K562 (cell line): ENCODE data around the gene TSHR. TPM values are rescaled to one million over a fixed set of nuclear protein-coding genes. Genes with fewer than 3 reads are reported as not detected.

ENCODE experiments used
- ATAC-seq: fragments of 200-7000 bp; cut with Tn5 transposase; 3 replicates; pipeline ENCODE4 v1.9.1; 2020; ENCODE audit warnings: moderate library complexity
- BruUV-seq: library from RNA; stranded (reverse); fragments of 400-500 nt; replicated peaks from 2 replicates; lab custom pipeline; 2021; lab: Mats Ljungman, UMichigan
- CTCF ChIA-PET: fragments of 300-600 bp; formaldehyde crosslinking; extraction: SDS; loops from one replicate; lab custom pipeline; 2021; ENCODE audit warnings: low intra/inter-chr PET ratio; lab: Yijun Ruan, JAX
- POLR2A ChIA-PET: fragments of 300-600, 350-650 bp; sonication (Branson Sonifier 250); formaldehyde crosslinking; extraction: SDS; loops from one replicate; lab custom pipeline; 2021; ENCODE audit warnings: antibody characterized with exemption, inconsistent platforms; lab: Yijun Ruan, JAX
- DNase-seq, 4 experiments: peaks; one replicate each; pipeline versions ENCODE4 v3.0.0 to v3.0.0-alpha.2; 2011 to 2018; ENCODE audit warnings: low spot score in 3 of 4, mixed read lengths in 3 of 4; ENCODE audit errors: extremely low read depth in 1 of 4
- FAIRE-seq: peaks from 2 replicates; lab custom pipeline; 2011; peaks lifted over from hg19 to GRCh38; lab: Jason Lieb, UNC
- H2AFZ ChIP-seq: 2 replicates; pipeline ENCODE4 v1.6.0; 2011; ENCODE audit warnings: low read depth, low read length, control low read depth, inconsistent platforms
- H3K27ac ChIP-seq: fragments of 200-600 bp; 3 replicates; pipeline ENCODE4 v1.8.0; 2011; ENCODE audit warnings: low read depth, mild to moderate bottlenecking, control low read depth, inconsistent platforms, low read length, moderate library complexity, mixed read lengths; ENCODE audit errors: extremely low read depth
- H3K27me3 ChIP-seq, 2 experiments: fragments of 300-600 bp in 1 of 2; 2 replicates in 1 of 2; 3 replicates in 1 of 2; pipeline versions ENCODE4 v1.6.0 to v1.8.0; 2011; ENCODE audit warnings: inconsistent platforms in 2 of 2, low read length in 2 of 2, mild to moderate bottlenecking in 1 of 2, mixed read lengths in 1 of 2, moderate library complexity in 1 of 2; ENCODE audit not compliant: control insufficient read depth in 2 of 2, insufficient read depth in 2 of 2
- H3K36me3 ChIP-seq: fragments of 300-600 bp; 3 replicates; pipeline ENCODE4 v1.8.0; 2011; ENCODE audit warnings: mild to moderate bottlenecking, low read length, inconsistent platforms; ENCODE audit not compliant: control insufficient read depth, insufficient read depth
- H3K4me1 ChIP-seq, 2 experiments: fragments of 200-600 bp in 1 of 2; replicated peaks in 1 of 2; 2 replicates in 1 of 2; 3 replicates in 1 of 2; pipeline versions ENCODE4 v1.5.1 to v1.8.0; 2011; ENCODE audit warnings: inconsistent platforms in 2 of 2, low read length in 2 of 2, mild to moderate bottlenecking in 1 of 2, mixed read lengths in 1 of 2, moderate library complexity in 1 of 2; ENCODE audit not compliant: control insufficient read depth in 2 of 2, insufficient read depth in 2 of 2
- H3K4me2 ChIP-seq: 2 replicates; pipeline ENCODE4 v1.6.1; 2011; ENCODE audit warnings: low read length, control low read depth, inconsistent platforms, mixed read lengths; ENCODE audit not compliant: insufficient read depth
- H3K4me3 ChIP-seq: fragments of 200-600 bp; sonication (generic), shearing (Covaris generic); 2 replicates; pipeline ENCODE4 v1.5.1; 2016; ENCODE audit warnings: control low read depth, inconsistent platforms
- H3K79me2 ChIP-seq: fragments of 200-600 bp; 3 replicates; pipeline ENCODE4 v1.8.0; 2011; ENCODE audit warnings: low read length, inconsistent platforms; ENCODE audit not compliant: control insufficient read depth, insufficient read depth
- H3K9ac ChIP-seq, 2 experiments: 2 replicates each; pipeline versions ENCODE4 v1.6.0 to v1.6.1; 2011; ENCODE audit warnings: low read depth in 2 of 2, low read length in 2 of 2, control low read depth in 1 of 2, inconsistent platforms in 1 of 2, mild to moderate bottlenecking in 1 of 2, mixed read lengths in 1 of 2; ENCODE audit not compliant: insufficient read depth in 1 of 2
- H3K9me1 ChIP-seq: one replicate; pipeline ENCODE4 v1.6.0; 2011; ENCODE audit warnings: inconsistent platforms, mild to moderate bottlenecking, low read length, moderate library complexity; ENCODE audit not compliant: control insufficient read depth, insufficient read depth
- H3K9me3 ChIP-seq: replicated peaks from 2 replicates; pipeline ENCODE4 v1.5.1; 2011; ENCODE audit warnings: low read depth, low read length, inconsistent platforms; ENCODE audit not compliant: control insufficient read depth, insufficient read depth
- H4K20me1 ChIP-seq: replicated peaks from 2 replicates; pipeline ENCODE4 v1.6.1; 2011; ENCODE audit warnings: low read length, inconsistent platforms, mixed read lengths; ENCODE audit not compliant: control insufficient read depth, insufficient read depth
- BRCA1 ChIP-seq, 2 experiments: fragments of 450-650 bp in 1 of 2; sonication (generic) in 1 of 2; formaldehyde crosslinking in 1 of 2; IDR thresholded peaks; 2 replicates each; pipeline versions ENCODE4 v1.5.0 to v1.6.1; 2017 to 2020; ENCODE audit warnings: mild to moderate bottlenecking in 1 of 2, missing genetic modification reagents in 1 of 2
- CBX5 ChIP-seq: IDR thresholded peaks from 2 replicates; pipeline ENCODE4 v1.6.1; 2014; ENCODE audit warnings: low read depth, borderline replicate concordance
- HDAC2 ChIP-seq: fragments of 450-650 bp; IDR thresholded peaks from 2 replicates; pipeline ENCODE4 v1.6.1; 2016; ENCODE audit warnings: mild to moderate bottlenecking
- HOXB6 ChIP-seq: fragments of 250-450 bp; sonication (Bioruptor Pico); IDR thresholded peaks from 2 replicates; pipeline ENCODE4 v1.5.1; 2022; ENCODE audit warnings: mild to moderate bottlenecking, borderline replicate concordance
- TBP ChIP-seq: optimal IDR thresholded peaks from 2 replicates; pipeline ENCODE3; 2011; ENCODE audit warnings: low read depth, low read length, improper control_type of control experiment
- TEAD4 ChIP-seq, 2 experiments: sonication (generic) in 1 of 2; formaldehyde crosslinking in 1 of 2; IDR thresholded peaks; 2 replicates each; pipeline versions ENCODE4 v1.6.1 to v1.8.0; 2012 to 2022; ENCODE audit warnings: borderline replicate concordance in 1 of 2, inconsistent platforms in 1 of 2, low read length in 1 of 2, mild to moderate bottlenecking in 1 of 2, missing genetic modification reagents in 1 of 2
- TRIM28 ChIP-seq: fragments of 450-650 bp; IDR thresholded peaks from 2 replicates; pipeline ENCODE4 v1.6.1; 2017
- ZC3H11A ChIP-seq: IDR thresholded peaks from 2 replicates; pipeline ENCODE4 v1.6.1; 2012; ENCODE audit warnings: low read depth, low read length, improper control_type of control experiment
- ZKSCAN8 ChIP-seq: fragments of 200-800 bp; sonication (Bioruptor generic); IDR thresholded peaks from 2 replicates; pipeline ENCODE4 v1.6.1; 2016; ENCODE audit warnings: missing genetic modification characterization, missing compliant biosample characterization
- ZNF174 ChIP-seq: fragments of 250-450 bp; sonication (Bioruptor Pico); IDR thresholded peaks from 2 replicates; pipeline ENCODE4 v1.4.0; 2020; ENCODE audit warnings: mild to moderate bottlenecking
- ZNF384 ChIP-seq: IDR thresholded peaks from 2 replicates; pipeline ENCODE4 v1.6.1; 2012; ENCODE audit warnings: low read depth, low read length, improper control_type of control experiment
- ZNF512 ChIP-seq: IDR thresholded peaks from 2 replicates; pipeline ENCODE4 v1.6.1; 2016; ENCODE audit warnings: missing genetic modification characterization, missing compliant biosample characterization
- WGBS: fragments of 100-300 bp; shearing (Covaris generic); methylation state at CpG from one replicate; pipeline ENCODE4 v1.1.6; 2016; ENCODE audit warnings: low coverage, mixed read lengths; ENCODE audit not compliant: insufficient coverage; ENCODE audit errors: missing lambda C conversion rate; 5-methylcytosine and 5-hydroxymethylcytosine counted together
- in situ Hi-C: fragments of 300-500 bp; cut with MboI; formaldehyde crosslinking; loops from 4 replicates; pipeline ENCODE4 v1.15.0; 2018; ENCODE audit warnings: inconsistent platforms, mixed read lengths
- intact Hi-C: fragments of 100-400 bp; cut with micrococcal nuclease; formaldehyde crosslinking; loops from 2 replicates; pipeline ENCODE4 v1.14.2; 2022
- polyA plus RNA-seq, 8 experiments: library from polyadenylated mRNA; depleted of rRNA in 4 of 8; stranded (reverse) in 5 of 8; unstranded in 3 of 8; fragments of >200 nt; fragmentation: Nextera tagmentation in 2 of 8; fragmentation: Illumina TruSeq in 1 of 8; extraction: Ambion mirVana in 2 of 8; extraction: Trizol in 1 of 8; gene quantifications; 2 replicates each; pipeline versions ENCODE4 v1.2.1 to v1.2.3, GENCODE V29; 2011 to 2014; ENCODE audit warnings: inconsistent platforms in 1 of 8, missing spikeins in 1 of 8
- total RNA-seq, 7 experiments: library from RNA; depleted of rRNA in 6 of 7; stranded (reverse); fragments of >200 nt in 6 of 7; fragmentation: Illumina TruSeq in 2 of 7; extraction: Trizol in 2 of 7; gene quantifications; 2 replicates each; pipeline versions ENCODE4 v1.2.1 to v1.2.3, GENCODE V29; 2011 to 2021; ENCODE audit warnings: low replicate concordance in 1 of 7
- TF ChIP-seq, protein P1 (sequence below): fragments of 250-450 bp; sonication (Bioruptor Pico); IDR thresholded peaks from 2 replicates; pipeline ENCODE4 v1.9.0; 2021; ENCODE audit warnings: mild to moderate bottlenecking, inconsistent platforms

TSHR gene
- total and polyA plus RNA-seq, 9 of the 15 experiments (the other 6 are each of a cell fraction or from before 2014, with no cell fraction given) = 0.01 to 0.10 TPM; not detected in 7

DNA sequence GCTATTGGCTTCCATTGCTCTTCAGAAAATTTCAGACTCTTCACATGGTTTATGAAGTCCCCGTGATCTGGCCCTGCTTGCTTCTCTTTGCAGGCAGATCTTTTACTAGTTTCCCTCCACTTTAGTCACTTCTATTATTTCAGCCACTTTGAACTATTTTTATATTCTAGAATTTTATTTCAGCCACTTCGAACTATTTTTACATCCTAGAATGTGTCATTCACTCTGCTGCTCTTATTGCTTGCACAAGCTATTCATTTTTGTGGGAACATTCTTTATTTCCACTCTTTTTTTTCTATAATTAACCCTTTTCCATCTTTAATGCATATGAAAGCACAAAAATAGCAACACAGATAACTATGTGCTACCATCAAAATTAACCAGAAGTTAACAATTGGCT, 24.5 kb downstream of the TSHR start:
- intact Hi-C loops (loop anchor here (10.0 kb wide), 1 partner anchor 125 kb away; no protein-coding TSS in a partner anchor), in situ Hi-C loops (loop anchor here (25.0 kb wide), 1 partner anchor 482 kb away; no protein-coding TSS in a partner anchor)
- WGBS = 0% methylated on average over 2 of the region's 2 CpGs
- CTCF ChIA-PET = no interaction called here
- Histone ChIP-seq H4K20me1 (no peaks in the 10 kb centered on the region), H3K9me3 (no peaks in the 10 kb centered on the region), H3K27ac (no peak overlapping the region), H3K4me2 (no peak overlapping the region), H3K79me2 (no peaks in the 10 kb centered on the region), H3K27me3 (peaks cover 0 to 3% of the 10 kb centered on the region in 2 experiments; a peak in 3 of 5 replicates), H3K4me3 (no peak overlapping the region), H2AFZ (no peak overlapping the region), H3K9ac (no peak overlapping the region), H3K36me3 (no peaks in the 10 kb centered on the region), H3K9me1 (no peaks in the 10 kb centered on the region), H3K4me1 (no peaks in the 10 kb centered on the region)
- DNase-seq (no peak), ATAC-seq (no peak), FAIRE-seq (no peak)
- TF ChIP-seq HDAC2 = no peak
- no TSS peak for BruUV-seq
- POLR2A ChIA-PET = no interaction called here

DNA sequence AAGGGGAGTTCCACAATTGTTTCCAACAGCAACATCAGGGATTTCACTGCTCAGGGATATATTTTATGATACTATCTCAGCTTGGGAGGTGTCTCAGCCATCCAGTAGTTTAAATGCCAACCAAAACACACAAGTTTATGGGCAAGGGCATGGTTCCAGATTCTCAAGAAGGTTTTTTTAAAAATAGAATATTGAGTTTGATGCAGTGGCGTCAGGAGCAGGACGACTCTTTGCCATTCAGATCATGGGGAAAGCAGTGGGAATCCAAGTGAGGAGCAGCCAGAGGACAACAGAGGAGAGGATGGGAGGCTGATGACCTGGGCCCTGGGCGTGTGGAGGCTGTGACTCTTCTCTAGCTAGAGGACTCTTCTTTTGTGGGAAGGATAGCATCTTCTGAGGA, 25.7 kb downstream of the TSHR start:
- ATAC-seq (no peak), FAIRE-seq (no peak), DNase-seq (no peak)
- H4K20me1 ChIP-seq = no peaks in the 10 kb centered on the region
- H3K27me3 ChIP-seq = peaks cover 0 to 3% of the 10 kb centered on the region in 2 experiments; a peak in 3 of 5 replicates
- CTCF ChIA-PET = no interaction called here
- H3K4me3 ChIP-seq = no peak overlapping the region
- no peaks in the 10 kb centered on the region for H3K9me1 ChIP-seq
- H3K27ac ChIP-seq = no peak overlapping the region
- no peaks in the 10 kb centered on the region for H3K79me2 ChIP-seq
- H3K4me2 ChIP-seq = no peak overlapping the region
- BruUV-seq = no TSS peak
- POLR2A ChIA-PET = no interaction called here
- H2AFZ ChIP-seq = no peak overlapping the region
- no peaks in the 10 kb centered on the region for H3K4me1 ChIP-seq
- no peak overlapping the region for H3K9ac ChIP-seq
- H3K9me3 ChIP-seq = no peaks in the 10 kb centered on the region
- WGBS = 0% methylated on average over 3 of the region's 3 CpGs
- intact Hi-C loops = loop anchor here (10.0 kb wide), 1 partner anchor 126 kb away; no protein-coding TSS in a partner anchor
- TF ChIP-seq HOXB6 (CRISPR knock-in tag) = no peak
- TF ChIP-seq ZNF512 (tag) = no peak
- TF ChIP-seq ZKSCAN8 = no peak
- no peak for TF ChIP-seq TRIM28
- TF ChIP-seq TEAD4 (IDR thresholded peaks at IDR 0.05; ENCODE audit: low read length) = no peak
- no peak for TF ChIP-seq TEAD4 (CRISPR knock-in tag; IDR thresholded peaks at IDR 0.05; ENCODE audit: borderline replicate concordance)
- no peak for TF ChIP-seq ZNF174
- TF ChIP-seq ZNF384 = no peak
- no peak for TF ChIP-seq CBX5
- no peak for TF ChIP-seq BRCA1 (IDR thresholded peaks at IDR 0.05)
- TF ChIP-seq BRCA1 (CRISPR knock-in tag; IDR thresholded peaks at IDR 0.05) = no peak
- no peak for TF ChIP-seq ZC3H11A
- no peak for TF ChIP-seq TBP
- TF ChIP-seq, protein P1, sequence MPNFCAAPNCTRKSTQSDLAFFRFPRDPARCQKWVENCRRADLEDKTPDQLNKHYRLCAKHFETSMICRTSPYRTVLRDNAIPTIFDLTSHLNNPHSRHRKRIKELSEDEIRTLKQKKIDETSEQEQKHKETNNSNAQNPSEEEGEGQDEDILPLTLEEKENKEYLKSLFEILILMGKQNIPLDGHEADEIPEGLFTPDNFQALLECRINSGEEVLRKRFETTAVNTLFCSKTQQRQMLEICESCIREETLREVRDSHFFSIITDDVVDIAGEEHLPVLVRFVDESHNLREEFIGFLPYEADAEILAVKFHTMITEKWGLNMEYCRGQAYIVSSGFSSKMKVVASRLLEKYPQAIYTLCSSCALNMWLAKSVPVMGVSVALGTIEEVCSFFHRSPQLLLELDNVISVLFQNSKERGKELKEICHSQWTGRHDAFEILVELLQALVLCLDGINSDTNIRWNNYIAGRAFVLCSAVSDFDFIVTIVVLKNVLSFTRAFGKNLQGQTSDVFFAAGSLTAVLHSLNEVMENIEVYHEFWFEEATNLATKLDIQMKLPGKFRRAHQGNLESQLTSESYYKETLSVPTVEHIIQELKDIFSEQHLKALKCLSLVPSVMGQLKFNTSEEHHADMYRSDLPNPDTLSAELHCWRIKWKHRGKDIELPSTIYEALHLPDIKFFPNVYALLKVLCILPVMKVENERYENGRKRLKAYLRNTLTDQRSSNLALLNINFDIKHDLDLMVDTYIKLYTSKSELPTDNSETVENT = no peak
- in situ Hi-C loops = loop anchor here (25.0 kb wide), 1 partner anchor 481 kb away; no protein-coding TSS in a partner anchor
- no peaks in the 10 kb centered on the region for H3K36me3 ChIP-seq
